Activated CD4-positive, alpha-beta T cell treated with anti-CD3 and anti-CD28 coated beads for 36 hours (primary cell): Measurements from ENCODE around the gene MED12L. TPM values are rescaled to one million over a fixed set of nuclear protein-coding genes. Genes with fewer than 3 reads are reported as not detected.
"Not testable (repeated sequence)": the region's sequence is repeated elsewhere in the genome, so short reads cannot be mapped to it uniquely, and the experiment has no call there.

Experiments used
- ATAC-seq: fragments of 200-7000 bp; cut with Tn5 transposase; one replicate; pipeline ENCODE4 v1.10.0; 2021; ENCODE audit warnings: mild to moderate bottlenecking, moderate library complexity
- CTCF ChIA-PET: fragments of 350-600 bp; sonication (Branson Sonifier 250); formaldehyde crosslinking; loops from one replicate; lab custom pipeline; 2021; ENCODE audit warnings: antibody characterized with exemption; lab: Charles Lee
- POLR2A ChIA-PET: fragments of 350-600 bp; sonication (Branson Sonifier 250); formaldehyde crosslinking; loops from one replicate; lab custom pipeline; 2021; ENCODE audit warnings: antibody characterized with exemption, inconsistent platforms; lab: Charles Lee
- DNase-seq: peaks from one replicate; pipeline ENCODE4 v3.0.0-alpha.2; 2020
- H3K27ac Mint-ChIP-seq: one replicate; pipeline ENCODE4 v1.8.0; 2021; ENCODE audit warnings: mixed read lengths
- H3K27me3 Mint-ChIP-seq: one replicate; pipeline ENCODE4 v1.8.0; 2021; ENCODE audit warnings: mixed read lengths
- H3K36me3 Mint-ChIP-seq: one replicate; pipeline ENCODE4 v1.8.0; 2021; ENCODE audit warnings: low read depth, mixed read lengths
- H3K4me1 Mint-ChIP-seq: one replicate; pipeline ENCODE4 v1.8.0; 2021; ENCODE audit warnings: mixed read lengths
- H3K4me3 Mint-ChIP-seq: one replicate; pipeline ENCODE4 v1.8.0; 2021; ENCODE audit warnings: mild to moderate bottlenecking, moderate library complexity, mixed read lengths
- H3K9me3 Mint-ChIP-seq: one replicate; pipeline ENCODE4 v1.8.0; 2021; ENCODE audit warnings: low read depth, mixed read lengths
- intact Hi-C, 2 experiments: fragments of 100-400 bp; cut with DNase I in 1 of 2; cut with micrococcal nuclease in 1 of 2; formaldehyde crosslinking; loops; one replicate each; pipeline versions ENCODE4 v1.14.2 to v1.15.1; 2022 to 2024; cut with DNase I, micrococcal nuclease
- total RNA-seq, 2 experiments: library from RNA; stranded (reverse); gene quantifications; one replicate each; pipeline ENCODE4 v1.2.3, GENCODE V29; 2021

MED12L gene
- total RNA-seq, 2 experiments from 2014 or later = 2.4 to 3.0 TPM

GRCh38 chr3:151236736-151237135 lies 151.3 kb downstream of the MED12L start:
- Mint-ChIP-seq H3K4me3 (no peak overlapping the region), H3K4me1 (no peaks in the 10 kb centered on the region), H3K27me3 (no peaks in the 10 kb centered on the region), H3K9me3 (no peaks in the 10 kb centered on the region), H3K27ac (no peak overlapping the region), H3K36me3 (no peaks in the 10 kb centered on the region)
- intact Hi-C loops = no loop called here
- POLR2A ChIA-PET = no interaction called here
- CTCF ChIA-PET = interaction anchor here (1.1 kb wide), 1 partner anchor 9 kb away, joined by 3 read pairs; no protein-coding TSS in a partner anchor
- DNase-seq = no peak
- no peak for ATAC-seq

- H3K36me3 Mint-ChIP-seq, H3K27me3 Mint-ChIP-seq, intact Hi-C loops, DNase-seq, H3K4me3 Mint-ChIP-seq, ATAC-seq, CTCF ChIA-PET, H3K4me1 Mint-ChIP-seq, H3K27ac Mint-ChIP-seq, H3K9me3 Mint-ChIP-seq, POLR2A ChIA-PET: not testable (repeated sequence)
Observed at GRCh38 chr3:151242006-151242405, 156.5 kb downstream of the MED12L start.

- H3K27me3 Mint-ChIP-seq = no peaks in the 10 kb centered on the region
- H3K9me3 Mint-ChIP-seq = no peaks in the 10 kb centered on the region
- no peak overlapping the region for H3K27ac Mint-ChIP-seq
- no peaks in the 10 kb centered on the region for H3K4me1 Mint-ChIP-seq
- POLR2A ChIA-PET = no interaction called here
- intact Hi-C loops = no loop called here
- H3K4me3 Mint-ChIP-seq = no peak overlapping the region
- ATAC-seq (no peak), DNase-seq (no peak)
- CTCF ChIA-PET = interaction anchor here (0.8 kb wide), 1 partner anchor 92 kb away, joined by 3 read pairs; no protein-coding TSS in a partner anchor
- no peaks in the 10 kb centered on the region for H3K36me3 Mint-ChIP-seq
Observed at GRCh38 chr3:151248772-151249337, 163.4 kb downstream of the MED12L start.

- H3K4me1 Mint-ChIP-seq = no peaks in the 10 kb centered on the region
- intact Hi-C loops = no loop called here
- POLR2A ChIA-PET = interaction anchor here (1.4 kb wide), 1 partner anchor 12 kb away, joined by 3 read pairs; no protein-coding TSS in a partner anchor
Observed at GRCh38 chr3:151256749-151257148, 171.3 kb downstream of the MED12L start.

GRCh38 chr3:151259664-151260063 lies 174.2 kb downstream of the MED12L start:
- H3K4me1 Mint-ChIP-seq = no peaks in the 10 kb centered on the region

More at GRCh38 chr3:151256749-151257148, 171.3 kb downstream of the MED12L start:
- no peak overlapping the region for H3K27ac Mint-ChIP-seq
- no peaks in the 10 kb centered on the region for H3K9me3 Mint-ChIP-seq
- no peak for ATAC-seq
- no peak overlapping the region for H3K4me3 Mint-ChIP-seq
- peaks cover 8% of the 10 kb centered on the region for H3K27me3 Mint-ChIP-seq
- no peaks in the 10 kb centered on the region for H3K36me3 Mint-ChIP-seq
- CTCF ChIA-PET = interaction anchor here (0.9 to 1.7 kb wide), 5 partner anchors 11 to 89 kb away, joined by 3 to 5 read pairs (median 3); no protein-coding TSS in a partner anchor
- no peak for DNase-seq

GRCh38 chr3:151262871-151263525 lies 177.5 kb downstream of the MED12L start:
- no peak for DNase-seq
- H3K27me3 Mint-ChIP-seq = peaks cover 5% of the 10 kb centered on the region
- H3K36me3 Mint-ChIP-seq = no peaks in the 10 kb centered on the region
- ChIA-PET POLR2A (no interaction called here), CTCF (interaction anchor here (0.6 to 1.3 kb wide), 4 partner anchors 16 to 35 kb away, joined by 3 read pairs; no protein-coding TSS in a partner anchor)
- intact Hi-C loops = no loop called here
- no peaks in the 10 kb centered on the region for H3K9me3 Mint-ChIP-seq
- ATAC-seq = no peak
- H3K4me1 Mint-ChIP-seq = no peaks in the 10 kb centered on the region
- no peak overlapping the region for H3K27ac Mint-ChIP-seq
- H3K4me3 Mint-ChIP-seq = no peak overlapping the region

More at GRCh38 chr3:151259664-151260063, 174.2 kb downstream of the MED12L start:
- no peaks in the 10 kb centered on the region for H3K36me3 Mint-ChIP-seq
- H3K27me3 Mint-ChIP-seq = peaks cover 8% of the 10 kb centered on the region
- ATAC-seq (no peak), DNase-seq (no peak)
- POLR2A ChIA-PET = no interaction called here
- no peaks in the 10 kb centered on the region for H3K9me3 Mint-ChIP-seq
- H3K27ac Mint-ChIP-seq = no peak overlapping the region
- CTCF ChIA-PET = interaction anchor here (1.1 kb wide), 1 partner anchor 9 kb away, joined by 3 read pairs; no protein-coding TSS in a partner anchor
- intact Hi-C loops = no loop called here
- no peak overlapping the region for H3K4me3 Mint-ChIP-seq

- peaks cover 7% of the 10 kb centered on the region for H3K4me1 Mint-ChIP-seq
- no peaks in the 10 kb centered on the region for H3K9me3 Mint-ChIP-seq
- ChIA-PET CTCF (interaction anchor here (0.5 to 1.8 kb wide), 5 partner anchors 11 to 32 kb away, joined by 3 to 6 read pairs (median 3); partner anchors contain the start of gene P2RY14), POLR2A (no interaction called here)
- peaks cover 5% of the 10 kb centered on the region for H3K27me3 Mint-ChIP-seq
- H3K4me3 Mint-ChIP-seq = no peak overlapping the region
- DNase-seq (no peak), ATAC-seq (no peak)
- intact Hi-C loops = no loop called here
- no peak overlapping the region for H3K27ac Mint-ChIP-seq
- no peaks in the 10 kb centered on the region for H3K36me3 Mint-ChIP-seq
Observed at GRCh38 chr3:151264605-151265004, 179.1 kb downstream of the MED12L start.

GRCh38 chr3:151265166-151265565 lies 179.7 kb downstream of the MED12L start:
- no peak for ATAC-seq
- Mint-ChIP-seq H3K4me3 (no peak overlapping the region), H3K9me3 (no peaks in the 10 kb centered on the region), H3K4me1 (peaks cover 9% of the 10 kb centered on the region), H3K27me3 (peaks cover 2% of the 10 kb centered on the region), H3K27ac (no peak overlapping the region), H3K36me3 (no peaks in the 10 kb centered on the region)
- ChIA-PET POLR2A (no interaction called here), CTCF (interaction anchor here (1.2 to 1.8 kb wide), 2 partner anchors 11 to 13 kb away, joined by 5 to 6 read pairs; partner anchors contain the start of gene P2RY14)
- intact Hi-C loops = no loop called here
- no peak for DNase-seq

GRCh38 chr3:151265866-151266265 lies 180.4 kb downstream of the MED12L start:
- Mint-ChIP-seq H3K27ac (no peak overlapping the region), H3K9me3 (no peaks in the 10 kb centered on the region), H3K4me1 (peaks cover 11% of the 10 kb centered on the region), H3K27me3 (peaks cover under 1% of the 10 kb centered on the region), H3K36me3 (no peaks in the 10 kb centered on the region), H3K4me3 (no peak overlapping the region)
- intact Hi-C loops = no loop called here
- ChIA-PET POLR2A (no interaction called here), CTCF (interaction anchor here (1.5 kb wide), 1 partner anchor 110 kb away, joined by 3 read pairs; no protein-coding TSS in a partner anchor)
- no peak for ATAC-seq
- no peak for DNase-seq

- H3K27ac Mint-ChIP-seq = no peak overlapping the region
- POLR2A ChIA-PET = no interaction called here
- DNase-seq (no peak), ATAC-seq (no peak)
- CTCF ChIA-PET = interaction anchor here (0.6 to 2.8 kb wide), 9 partner anchors 12 to 572 kb away, joined by 3 to 25 read pairs (median 6); partner anchors contain the start of gene P2RY14
- no peaks in the 10 kb centered on the region for H3K27me3 Mint-ChIP-seq
- H3K4me1 Mint-ChIP-seq = peaks cover 11% of the 10 kb centered on the region
- no peaks in the 10 kb centered on the region for H3K9me3 Mint-ChIP-seq
- no peaks in the 10 kb centered on the region for H3K36me3 Mint-ChIP-seq
- intact Hi-C loops = no loop called here
- no peak overlapping the region for H3K4me3 Mint-ChIP-seq
Observed at GRCh38 chr3:151267066-151267465, 181.6 kb downstream of the MED12L start.
